Right lung (tissue), 10 donors: ENCODE data around the gene FAF2. TPM values are rescaled to one million over a fixed set of nuclear protein-coding genes. Genes with fewer than 3 reads are reported as not detected.
A peak's percentile ranks its signal among the peaks of the same experiment; 100 is the strongest.
"Not testable (repeated sequence)": the region's sequence is repeated elsewhere in the genome, so short reads cannot be mapped to it uniquely, and the experiment has no call there.

ENCODE experiments used
- DNase-seq, 2 donors: peaks; one replicate each; pipeline ENCODE4 v3.0.0-alpha.2; 2013
- long read RNA-seq, 8 donors: transcript quantifications; one replicate each; lab custom pipeline, GENCODE V29; 2026
- polyA plus RNA-seq, 5 donors: library from polyadenylated mRNA; unstranded; fragments of 120-200 nt; gene quantifications; one replicate each; pipeline versions ENCODE4 v1.2.1 to v1.2.3, GENCODE V29; 2013; ENCODE audit warnings: inconsistent platforms in 1 of 5, low replicate concordance in 1 of 5; ENCODE audit not compliant: insufficient read length in 5 of 5, insufficient read depth in 1 of 5

Gene FAF2
- 10 to 100 TPM; 41.9 to 55.9 (median 51.2) TPM for polyA plus RNA-seq
- long read RNA-seq, donor 1, full-length matches to known transcripts, result 11 of 16 reads
- long read RNA-seq, donor 1, partial matches to known transcripts, result 5 of 16 reads
- long read RNA-seq, donor 1, other reads (novel, unspliced or antisense), result 0 of 16 reads
- long read RNA-seq, donor 2, full-length matches to known transcripts, result 9 of 9 reads
- long read RNA-seq, donor 2, partial matches to known transcripts, result 0 of 9 reads
- long read RNA-seq, donor 2, other reads (novel, unspliced or antisense), result 0 of 9 reads
- long read RNA-seq, donor 3, full-length matches to known transcripts, result 8 of 17 reads
- long read RNA-seq, donor 3, partial matches to known transcripts, result 9 of 17 reads
- long read RNA-seq, donor 3, other reads (novel, unspliced or antisense), result 0 of 17 reads
- long read RNA-seq, donor 4, full-length matches to known transcripts, result 6 of 6 reads
- long read RNA-seq, donor 4, partial matches to known transcripts, result 0 of 6 reads
- long read RNA-seq, donor 4, other reads (novel, unspliced or antisense), result 0 of 6 reads
- long read RNA-seq, donor 5, full-length matches to known transcripts, result 11 of 17 reads
- long read RNA-seq, donor 5, partial matches to known transcripts, result 6 of 17 reads
- long read RNA-seq, donor 5, other reads (novel, unspliced or antisense), result 0 of 17 reads
- long read RNA-seq, donor 6, full-length matches to known transcripts, result 14 of 26 reads
- long read RNA-seq, donor 6, partial matches to known transcripts, result 12 of 26 reads
- long read RNA-seq, donor 6, other reads (novel, unspliced or antisense), result 0 of 26 reads
- long read RNA-seq, donor 7, full-length matches to known transcripts, result 13 of 13 reads
- long read RNA-seq, donor 7, partial matches to known transcripts, result 0 of 13 reads
- long read RNA-seq, donor 7, other reads (novel, unspliced or antisense), result 0 of 13 reads
- long read RNA-seq, donor 8, full-length matches to known transcripts, result 4 of 19 reads
- long read RNA-seq, donor 8, partial matches to known transcripts, result 15 of 19 reads
- long read RNA-seq, donor 8, other reads (novel, unspliced or antisense), result 0 of 19 reads

GRCh38 chr5:176447978-176448608 is at the start of gene FAF2:
Gene FAF2 (plus strand): TSS chr5:176448385. CDS start chr5:176448408, 23 bp downstream.
- DNase-seq, result peak; percentile 99 to 100

GRCh38 chr5:176400382-176401156 is 47.6 kb upstream of the FAF2 start:
- DNase-seq, result no peak

- DNase-seq, result no peak
Measured at GRCh38 chr5:176401281-176402205, 46.6 kb upstream of the FAF2 start.

GRCh38 chr5:176405656-176406435 is 42.3 kb upstream of the FAF2 start:
- DNase-seq, result no peak

- no peak for DNase-seq
Measured at GRCh38 chr5:176406436-176407052, 41.6 kb upstream of the FAF2 start.

- DNase-seq, result no peak
Measured at GRCh38 chr5:176407456-176408251, 40.5 kb upstream of the FAF2 start.

GRCh38 chr5:176408252-176408573 is 40.0 kb upstream of the FAF2 start:
- DNase-seq, result not testable (repeated sequence)

- DNase-seq, result no peak
Measured at GRCh38 chr5:176408590-176408989, 39.6 kb upstream of the FAF2 start.

- DNase-seq, result no peak
Measured at GRCh38 chr5:176409765-176410164, 38.4 kb upstream of the FAF2 start.

GRCh38 chr5:176410486-176411180 is 37.6 kb upstream of the FAF2 start:
- DNase-seq, result no peak

GRCh38 chr5:176412517-176413254 is 35.5 kb upstream of the FAF2 start:
- DNase-seq, result no peak

- no peak for DNase-seq
Measured at GRCh38 chr5:176413255-176413565, 35.0 kb upstream of the FAF2 start.

GRCh38 chr5:176413709-176414191 is 34.4 kb upstream of the FAF2 start:
- no peak for DNase-seq

GRCh38 chr5:176414704-176415103 is 33.5 kb upstream of the FAF2 start:
- DNase-seq, result no peak

- DNase-seq, result no peak
Measured at GRCh38 chr5:176415240-176415951, 32.8 kb upstream of the FAF2 start.
